ENCODE results near the gene PARD3B.

The PARD3B gene

GRCh38 chr2:205646680-205647079 is 1101.4 kb downstream of the PARD3B start:
- DNase-seq: no peak

- no peak for DNase-seq
Measured at GRCh38 chr2:205650450-205650849, 1105.2 kb downstream of the PARD3B start.

- no peak for DNase-seq
Measured at GRCh38 chr2:205650931-205651330, 1105.7 kb downstream of the PARD3B start.

- no peak for DNase-seq
Measured at GRCh38 chr2:205651719-205652118, 1106.4 kb downstream of the PARD3B start.

- no peak for DNase-seq
Measured at GRCh38 chr2:205654878-205655605, 1109.8 kb downstream of the PARD3B start.

GRCh38 chr2:205655779-205656456 is 1110.6 kb downstream of the PARD3B start:
- DNase-seq: no peak

- no peak for DNase-seq
Measured at GRCh38 chr2:205656461-205656860, 1111.2 kb downstream of the PARD3B start.

GRCh38 chr2:205656941-205657340 is 1111.7 kb downstream of the PARD3B start:
- no peak for DNase-seq

GRCh38 chr2:205657579-205657978 is 1112.3 kb downstream of the PARD3B start:
- no peak for DNase-seq

- no peak for DNase-seq
Measured at GRCh38 chr2:205658068-205658467, 1112.8 kb downstream of the PARD3B start.

GRCh38 chr2:205658572-205658971 is 1113.3 kb downstream of the PARD3B start:
- no peak for DNase-seq

GRCh38 chr2:205659922-205660321 is 1114.6 kb downstream of the PARD3B start:
- DNase-seq: no peak

GRCh38 chr2:205660521-205661124 is 1115.3 kb downstream of the PARD3B start:
- DNase-seq: no peak

GRCh38 chr2:205661281-205661680 is 1116.0 kb downstream of the PARD3B start:
- DNase-seq: no peak

- no peak for DNase-seq
Measured at GRCh38 chr2:205662206-205662965, 1117.1 kb downstream of the PARD3B start.

- no peak for DNase-seq
Measured at GRCh38 chr2:205665791-205666190, 1120.5 kb downstream of the PARD3B start.

Measured in CD4-positive, alpha-beta T cell treated with Interferon gamma for 1 hour (primary cell).